HEK293 (cell line): ENCODE data around the gene PTX3.
A peak's percentile ranks its signal among the peaks of the same experiment; 100 is the strongest.

Source experiments
- CTCF ChIA-PET: fragments of 350-600 bp; formaldehyde crosslinking; extraction: SDS; loops from one replicate; lab custom pipeline; 2021; ENCODE audit warnings: antibody characterized with exemption; lab: Yijun Ruan, JAX
- POLR2A ChIA-PET: fragments of 300-600 bp; formaldehyde crosslinking; extraction: SDS; loops from one replicate; lab custom pipeline; 2020; ENCODE audit warnings: antibody characterized with exemption, inconsistent platforms; lab: Yijun Ruan, JAX
- H3K27ac ChIP-seq: fragments of 200-500 bp; sonication (Bioruptor generic); 2 replicates; pipeline ENCODE4 v1.5.1; 2014; ENCODE audit warnings: low read depth, low read length, control low read depth, inconsistent platforms; ENCODE audit errors: extremely low read depth
- H3K36me3 ChIP-seq, 2 experiments: fragments of 200-500 bp in 1 of 2; sonication (Bioruptor generic) in 1 of 2; 1 replicate in 1 of 2; 2 replicates in 1 of 2; pipeline ENCODE4 v1.5.1; 2014 to 2017; ENCODE audit warnings: inconsistent platforms in 2 of 2, low read length in 2 of 2; ENCODE audit not compliant: control insufficient read depth in 2 of 2, insufficient read depth in 1 of 2
- H3K4me1 ChIP-seq: fragments of 200-500 bp; sonication (Bioruptor generic); 2 replicates; pipeline ENCODE4 v1.5.1; 2014; ENCODE audit warnings: mild to moderate bottlenecking, low read length, inconsistent platforms; ENCODE audit not compliant: control insufficient read depth, insufficient read depth
- H3K4me3 ChIP-seq: 2 replicates; pipeline ENCODE4 v1.5.1; 2011; ENCODE audit warnings: low read depth, mild to moderate bottlenecking, control low read depth, low read length, moderate library complexity
- H3K9me3 ChIP-seq: fragments of 200-500 bp; sonication (Bioruptor generic); 2 replicates; pipeline ENCODE4 v1.5.1; 2014; ENCODE audit warnings: low read depth, low read length, inconsistent platforms; ENCODE audit not compliant: control insufficient read depth, insufficient read depth
- HOXA7 ChIP-seq: sonication (generic); formaldehyde crosslinking; IDR thresholded peaks from 2 replicates; pipeline ENCODE4 v1.8.1; 2022; ENCODE audit warnings: missing genetic modification reagents, borderline replicate concordance
- SCRT2 ChIP-seq: fragments of 450-650 bp; formaldehyde crosslinking; IDR thresholded peaks from 2 replicates; pipeline ENCODE4 v1.5.1; 2016; ENCODE audit warnings: missing biosample characterization, missing genetic modification characterization
- ZNF211 ChIP-seq: fragments of 450-650 bp; formaldehyde crosslinking; IDR thresholded peaks from 2 replicates; pipeline ENCODE4 v1.5.1; 2016; ENCODE audit warnings: low read depth, missing biosample characterization, missing genetic modification characterization
- ZNF354C ChIP-seq: fragments of 450-650 bp; formaldehyde crosslinking; IDR thresholded peaks from 2 replicates; pipeline ENCODE4 v1.5.1; 2016; ENCODE audit warnings: missing biosample characterization, missing genetic modification characterization, low read depth, borderline replicate concordance
- ZNF529 ChIP-seq: fragments of 450-650 bp; formaldehyde crosslinking; IDR thresholded peaks from 2 replicates; pipeline ENCODE4 v1.5.1; 2017; ENCODE audit warnings: missing genetic modification characterization, missing biosample characterization; ENCODE audit not compliant: insufficient replicate concordance
- ZNF600 ChIP-seq: fragments of 450-650 bp; formaldehyde crosslinking; IDR thresholded peaks from 2 replicates; pipeline ENCODE4 v1.5.1; 2016; ENCODE audit warnings: missing biosample characterization, missing genetic modification characterization
- ZNF624 ChIP-seq: fragments of 450-650 bp; formaldehyde crosslinking; IDR thresholded peaks from 2 replicates; pipeline ENCODE4 v1.5.1; 2017; ENCODE audit warnings: missing biosample characterization, missing genetic modification characterization
- ZNF792 ChIP-seq: fragments of 450-650 bp; formaldehyde crosslinking; IDR thresholded peaks from 2 replicates; pipeline ENCODE4 v1.5.1; 2016; ENCODE audit warnings: missing biosample characterization, missing genetic modification characterization
- TF ChIP-seq, protein P1 (sequence below): fragments of 450-650 bp; formaldehyde crosslinking; IDR thresholded peaks from 2 replicates; pipeline ENCODE4 v1.5.1; 2016; ENCODE audit warnings: missing biosample characterization, missing genetic modification characterization
- TF ChIP-seq, protein P2 (sequence below): fragments of 450-650 bp; formaldehyde crosslinking; IDR thresholded peaks from 2 replicates; pipeline ENCODE4 v1.5.1; 2016; ENCODE audit warnings: missing biosample characterization, missing genetic modification characterization
- TF ChIP-seq, protein P3 (sequence below): fragments of 450-650 bp; formaldehyde crosslinking; IDR thresholded peaks from 2 replicates; pipeline ENCODE4 v1.5.1; 2016; ENCODE audit warnings: missing biosample characterization, missing genetic modification characterization
- TF ChIP-seq, protein P4 (sequence below): fragments of 450-650 bp; formaldehyde crosslinking; IDR thresholded peaks from 2 replicates; pipeline ENCODE4 v1.5.1; 2016; ENCODE audit warnings: missing biosample characterization, missing genetic modification characterization
- TF ChIP-seq, protein P5 (sequence below): fragments of 450-650 bp; formaldehyde crosslinking; IDR thresholded peaks from 2 replicates; pipeline ENCODE4 v1.5.1; 2016; ENCODE audit warnings: missing biosample characterization, missing genetic modification characterization
- TF ChIP-seq, protein P6 (sequence below): fragments of 450-650 bp; formaldehyde crosslinking; IDR thresholded peaks from 2 replicates; pipeline ENCODE4 v1.5.1; 2016; ENCODE audit warnings: missing biosample characterization, missing genetic modification characterization
- TF ChIP-seq, protein P7 (sequence below): fragments of 450-650 bp; IDR thresholded peaks from 2 replicates; pipeline ENCODE4 v1.5.1; 2018; ENCODE audit warnings: missing biosample characterization, missing genetic modification characterization
- TF ChIP-seq, protein P8 (sequence below): fragments of 450-650 bp; formaldehyde crosslinking; IDR thresholded peaks from 2 replicates; pipeline ENCODE4 v1.5.1; 2016; ENCODE audit warnings: missing biosample characterization, missing genetic modification characterization, borderline replicate concordance
- TF ChIP-seq, protein P9 (sequence below): fragments of 450-650 bp; formaldehyde crosslinking; IDR thresholded peaks from 2 replicates; pipeline ENCODE4 v1.5.1; 2017; ENCODE audit warnings: missing biosample characterization, missing genetic modification characterization

The PTX3 gene

DNA sequence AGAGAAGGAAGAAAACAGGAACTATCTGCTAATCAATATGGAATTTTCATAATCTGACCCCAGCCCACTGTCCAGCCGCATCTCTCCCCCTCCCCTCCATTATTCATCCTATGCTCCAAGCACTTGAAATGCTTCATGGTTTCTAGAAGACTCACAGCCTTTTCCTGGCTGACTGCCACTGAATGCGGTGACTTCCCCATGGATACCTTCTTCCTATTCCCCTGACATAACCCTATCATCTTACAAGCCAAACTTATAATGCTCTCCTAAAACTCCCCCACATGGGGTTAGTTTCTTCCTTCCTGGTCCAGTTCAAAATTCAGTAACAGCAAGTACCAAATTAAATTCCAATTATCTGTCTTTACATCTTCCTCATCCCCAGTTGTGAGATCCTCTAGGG lies 31.2 kb upstream of the PTX3 start:
- TF ChIP-seq, protein P1, sequence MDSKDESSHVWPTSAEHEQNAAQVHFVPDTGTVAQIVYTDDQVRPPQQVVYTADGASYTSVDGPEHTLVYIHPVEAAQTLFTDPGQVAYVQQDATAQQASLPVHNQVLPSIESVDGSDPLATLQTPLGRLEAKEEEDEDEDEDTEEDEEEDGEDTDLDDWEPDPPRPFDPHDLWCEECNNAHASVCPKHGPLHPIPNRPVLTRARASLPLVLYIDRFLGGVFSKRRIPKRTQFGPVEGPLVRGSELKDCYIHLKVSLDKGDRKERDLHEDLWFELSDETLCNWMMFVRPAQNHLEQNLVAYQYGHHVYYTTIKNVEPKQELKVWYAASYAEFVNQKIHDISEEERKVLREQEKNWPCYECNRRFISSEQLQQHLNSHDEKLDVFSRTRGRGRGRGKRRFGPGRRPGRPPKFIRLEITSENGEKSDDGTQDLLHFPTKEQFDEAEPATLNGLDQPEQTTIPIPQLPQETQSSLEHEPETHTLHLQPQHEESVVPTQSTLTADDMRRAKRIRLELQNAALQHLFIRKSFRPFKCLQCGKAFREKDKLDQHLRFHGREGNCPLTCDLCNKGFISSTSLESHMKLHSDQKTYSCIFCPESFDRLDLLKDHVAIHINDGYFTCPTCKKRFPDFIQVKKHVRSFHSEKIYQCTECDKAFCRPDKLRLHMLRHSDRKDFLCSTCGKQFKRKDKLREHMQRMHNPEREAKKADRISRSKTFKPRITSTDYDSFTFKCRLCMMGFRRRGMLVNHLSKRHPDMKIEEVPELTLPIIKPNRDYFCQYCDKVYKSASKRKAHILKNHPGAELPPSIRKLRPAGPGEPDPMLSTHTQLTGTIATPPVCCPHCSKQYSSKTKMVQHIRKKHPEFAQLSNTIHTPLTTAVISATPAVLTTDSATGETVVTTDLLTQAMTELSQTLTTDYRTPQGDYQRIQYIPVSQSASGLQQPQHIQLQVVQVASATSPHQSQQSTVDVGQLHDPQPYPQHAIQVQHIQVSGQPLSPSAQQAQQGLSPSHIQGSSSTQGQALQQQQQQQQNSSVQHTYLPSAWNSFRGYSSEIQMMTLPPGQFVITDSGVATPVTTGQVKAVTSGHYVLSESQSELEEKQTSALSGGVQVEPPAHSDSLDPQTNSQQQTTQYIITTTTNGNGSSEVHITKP: peak; percentile 56; the same call in 1 of the 2 replicates
- TF ChIP-seq, protein P2, sequence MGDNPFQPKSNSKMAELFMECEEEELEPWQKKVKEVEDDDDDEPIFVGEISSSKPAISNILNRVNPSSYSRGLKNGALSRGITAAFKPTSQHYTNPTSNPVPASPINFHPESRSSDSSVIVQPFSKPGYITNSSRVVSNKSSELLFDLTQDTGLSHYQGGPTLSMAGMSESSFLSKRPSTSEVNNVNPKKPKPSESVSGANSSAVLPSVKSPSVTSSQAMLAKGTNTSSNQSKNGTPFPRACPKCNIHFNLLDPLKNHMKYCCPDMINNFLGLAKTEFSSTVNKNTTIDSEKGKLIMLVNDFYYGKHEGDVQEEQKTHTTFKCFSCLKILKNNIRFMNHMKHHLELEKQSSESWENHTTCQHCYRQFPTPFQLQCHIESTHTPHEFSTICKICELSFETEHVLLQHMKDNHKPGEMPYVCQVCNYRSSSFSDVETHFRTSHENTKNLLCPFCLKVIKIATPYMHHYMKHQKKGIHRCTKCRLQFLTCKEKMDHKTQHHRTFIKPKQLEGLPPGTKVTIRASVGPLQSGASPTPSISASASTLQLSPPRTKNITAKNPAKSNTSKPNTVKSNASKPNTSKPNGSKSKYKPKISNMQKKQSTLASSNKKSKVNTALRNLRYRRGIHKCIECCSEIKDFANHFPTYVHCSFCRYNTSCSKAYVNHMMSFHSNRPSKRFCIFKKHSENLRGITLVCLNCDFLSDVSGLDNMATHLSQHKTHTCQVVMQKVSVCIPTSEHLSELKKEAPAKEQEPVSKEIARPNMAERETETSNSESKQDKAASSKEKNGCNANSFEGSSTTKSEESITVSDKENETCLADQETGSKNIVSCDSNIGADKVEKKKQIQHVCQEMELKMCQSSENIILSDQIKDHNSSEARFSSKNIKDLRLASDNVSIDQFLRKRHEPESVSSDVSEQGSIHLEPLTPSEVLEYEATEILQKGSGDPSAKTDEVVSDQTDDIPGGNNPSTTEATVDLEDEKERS (tag by site-specific recombination): no peak
- Histone ChIP-seq H3K4me3 (no peak overlapping the region), H3K9me3 (no peaks in the 10 kb centered on the region), H3K36me3 (no peaks in the 10 kb centered on the region), H3K27ac (no peak overlapping the region), H3K4me1 (no peaks in the 10 kb centered on the region)
- ChIA-PET CTCF (no interaction called here), POLR2A (no interaction called here)

DNA sequence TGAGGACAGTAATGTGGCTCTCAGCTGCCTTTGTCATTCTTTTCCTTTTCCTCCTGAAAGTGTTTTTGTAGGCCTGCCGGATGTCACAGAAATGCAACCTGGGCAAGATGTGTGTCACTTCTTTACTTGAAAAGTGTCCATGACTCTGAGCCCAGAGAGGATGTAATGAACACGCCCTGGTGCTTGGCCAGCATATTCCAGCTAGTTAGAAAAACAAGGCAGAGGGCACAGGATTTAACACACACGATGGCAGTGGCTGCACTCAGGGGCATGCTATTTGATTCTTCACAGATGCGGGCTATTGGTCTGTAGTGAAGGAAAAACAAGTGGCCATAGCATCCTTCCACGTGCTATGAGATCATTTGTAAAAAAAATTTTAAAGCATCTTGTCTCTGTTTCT lies 30.3 kb upstream of the PTX3 start:
- Histone ChIP-seq H3K4me3 (no peak overlapping the region), H3K36me3 (no peaks in the 10 kb centered on the region), H3K9me3 (no peaks in the 10 kb centered on the region), H3K27ac (no peak overlapping the region), H3K4me1 (no peaks in the 10 kb centered on the region)
- ChIA-PET CTCF (no interaction called here), POLR2A (no interaction called here)
- TF ChIP-seq, protein P3, sequence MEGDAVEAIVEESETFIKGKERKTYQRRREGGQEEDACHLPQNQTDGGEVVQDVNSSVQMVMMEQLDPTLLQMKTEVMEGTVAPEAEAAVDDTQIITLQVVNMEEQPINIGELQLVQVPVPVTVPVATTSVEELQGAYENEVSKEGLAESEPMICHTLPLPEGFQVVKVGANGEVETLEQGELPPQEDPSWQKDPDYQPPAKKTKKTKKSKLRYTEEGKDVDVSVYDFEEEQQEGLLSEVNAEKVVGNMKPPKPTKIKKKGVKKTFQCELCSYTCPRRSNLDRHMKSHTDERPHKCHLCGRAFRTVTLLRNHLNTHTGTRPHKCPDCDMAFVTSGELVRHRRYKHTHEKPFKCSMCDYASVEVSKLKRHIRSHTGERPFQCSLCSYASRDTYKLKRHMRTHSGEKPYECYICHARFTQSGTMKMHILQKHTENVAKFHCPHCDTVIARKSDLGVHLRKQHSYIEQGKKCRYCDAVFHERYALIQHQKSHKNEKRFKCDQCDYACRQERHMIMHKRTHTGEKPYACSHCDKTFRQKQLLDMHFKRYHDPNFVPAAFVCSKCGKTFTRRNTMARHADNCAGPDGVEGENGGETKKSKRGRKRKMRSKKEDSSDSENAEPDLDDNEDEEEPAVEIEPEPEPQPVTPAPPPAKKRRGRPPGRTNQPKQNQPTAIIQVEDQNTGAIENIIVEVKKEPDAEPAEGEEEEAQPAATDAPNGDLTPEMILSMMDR (tag by site-specific recombination): no peak
- no peak for TF ChIP-seq ZNF792 (tag by site-specific recombination)
- TF ChIP-seq, protein P4, sequence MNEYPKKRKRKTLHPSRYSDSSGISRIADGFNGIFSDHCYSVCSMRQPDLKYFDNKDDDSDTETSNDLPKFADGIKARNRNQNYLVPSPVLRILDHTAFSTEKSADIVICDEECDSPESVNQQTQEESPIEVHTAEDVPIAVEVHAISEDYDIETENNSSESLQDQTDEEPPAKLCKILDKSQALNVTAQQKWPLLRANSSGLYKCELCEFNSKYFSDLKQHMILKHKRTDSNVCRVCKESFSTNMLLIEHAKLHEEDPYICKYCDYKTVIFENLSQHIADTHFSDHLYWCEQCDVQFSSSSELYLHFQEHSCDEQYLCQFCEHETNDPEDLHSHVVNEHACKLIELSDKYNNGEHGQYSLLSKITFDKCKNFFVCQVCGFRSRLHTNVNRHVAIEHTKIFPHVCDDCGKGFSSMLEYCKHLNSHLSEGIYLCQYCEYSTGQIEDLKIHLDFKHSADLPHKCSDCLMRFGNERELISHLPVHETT: no peak
- TF ChIP-seq, protein P5, sequence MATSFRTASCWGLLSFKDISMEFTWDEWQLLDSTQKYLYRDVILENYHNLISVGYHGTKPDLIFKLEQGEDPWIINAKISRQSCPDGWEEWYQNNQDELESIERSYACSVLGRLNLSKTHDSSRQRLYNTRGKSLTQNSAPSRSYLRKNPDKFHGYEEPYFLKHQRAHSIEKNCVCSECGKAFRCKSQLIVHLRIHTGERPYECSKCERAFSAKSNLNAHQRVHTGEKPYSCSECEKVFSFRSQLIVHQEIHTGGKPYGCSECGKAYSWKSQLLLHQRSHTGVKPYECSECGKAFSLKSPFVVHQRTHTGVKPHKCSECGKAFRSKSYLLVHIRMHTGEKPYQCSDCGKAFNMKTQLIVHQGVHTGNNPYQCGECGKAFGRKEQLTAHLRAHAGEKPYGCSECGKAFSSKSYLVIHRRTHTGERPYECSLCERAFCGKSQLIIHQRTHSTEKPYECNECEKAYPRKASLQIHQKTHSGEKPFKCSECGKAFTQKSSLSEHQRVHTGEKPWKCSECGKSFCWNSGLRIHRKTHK (tag by site-specific recombination): no peak
- no peak for TF ChIP-seq ZNF354C
- TF ChIP-seq, protein P6, sequence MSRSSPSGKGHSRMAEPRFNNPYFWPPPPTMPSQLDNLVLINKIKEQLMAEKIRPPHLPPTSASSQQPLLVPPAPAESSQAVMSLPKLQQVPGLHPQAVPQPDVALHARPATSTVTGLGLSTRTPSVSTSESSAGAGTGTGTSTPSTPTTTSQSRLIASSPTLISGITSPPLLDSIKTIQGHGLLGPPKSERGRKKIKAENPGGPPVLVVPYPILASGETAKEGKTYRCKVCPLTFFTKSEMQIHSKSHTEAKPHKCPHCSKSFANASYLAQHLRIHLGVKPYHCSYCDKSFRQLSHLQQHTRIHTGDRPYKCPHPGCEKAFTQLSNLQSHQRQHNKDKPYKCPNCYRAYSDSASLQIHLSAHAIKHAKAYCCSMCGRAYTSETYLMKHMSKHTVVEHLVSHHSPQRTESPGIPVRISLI (tag by site-specific recombination): no peak
- no peak for TF ChIP-seq SCRT2 (tag by site-specific recombination)
- TF ChIP-seq, protein P7, sequence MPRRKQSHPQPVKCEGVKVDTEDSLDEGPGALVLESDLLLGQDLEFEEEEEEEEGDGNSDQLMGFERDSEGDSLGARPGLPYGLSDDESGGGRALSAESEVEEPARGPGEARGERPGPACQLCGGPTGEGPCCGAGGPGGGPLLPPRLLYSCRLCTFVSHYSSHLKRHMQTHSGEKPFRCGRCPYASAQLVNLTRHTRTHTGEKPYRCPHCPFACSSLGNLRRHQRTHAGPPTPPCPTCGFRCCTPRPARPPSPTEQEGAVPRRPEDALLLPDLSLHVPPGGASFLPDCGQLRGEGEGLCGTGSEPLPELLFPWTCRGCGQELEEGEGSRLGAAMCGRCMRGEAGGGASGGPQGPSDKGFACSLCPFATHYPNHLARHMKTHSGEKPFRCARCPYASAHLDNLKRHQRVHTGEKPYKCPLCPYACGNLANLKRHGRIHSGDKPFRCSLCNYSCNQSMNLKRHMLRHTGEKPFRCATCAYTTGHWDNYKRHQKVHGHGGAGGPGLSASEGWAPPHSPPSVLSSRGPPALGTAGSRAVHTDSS (tag by site-specific recombination): no peak
- TF ChIP-seq, protein P8, sequence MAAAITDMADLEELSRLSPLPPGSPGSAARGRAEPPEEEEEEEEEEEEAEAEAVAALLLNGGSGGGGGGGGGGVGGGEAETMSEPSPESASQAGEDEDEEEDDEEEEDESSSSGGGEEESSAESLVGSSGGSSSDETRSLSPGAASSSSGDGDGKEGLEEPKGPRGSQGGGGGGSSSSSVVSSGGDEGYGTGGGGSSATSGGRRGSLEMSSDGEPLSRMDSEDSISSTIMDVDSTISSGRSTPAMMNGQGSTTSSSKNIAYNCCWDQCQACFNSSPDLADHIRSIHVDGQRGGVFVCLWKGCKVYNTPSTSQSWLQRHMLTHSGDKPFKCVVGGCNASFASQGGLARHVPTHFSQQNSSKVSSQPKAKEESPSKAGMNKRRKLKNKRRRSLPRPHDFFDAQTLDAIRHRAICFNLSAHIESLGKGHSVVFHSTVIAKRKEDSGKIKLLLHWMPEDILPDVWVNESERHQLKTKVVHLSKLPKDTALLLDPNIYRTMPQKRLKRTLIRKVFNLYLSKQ (tag by site-specific recombination): no peak
- no peak for TF ChIP-seq ZNF529 (tag by site-specific recombination)
- TF ChIP-seq HOXA7: no peak
- TF ChIP-seq, protein P9, sequence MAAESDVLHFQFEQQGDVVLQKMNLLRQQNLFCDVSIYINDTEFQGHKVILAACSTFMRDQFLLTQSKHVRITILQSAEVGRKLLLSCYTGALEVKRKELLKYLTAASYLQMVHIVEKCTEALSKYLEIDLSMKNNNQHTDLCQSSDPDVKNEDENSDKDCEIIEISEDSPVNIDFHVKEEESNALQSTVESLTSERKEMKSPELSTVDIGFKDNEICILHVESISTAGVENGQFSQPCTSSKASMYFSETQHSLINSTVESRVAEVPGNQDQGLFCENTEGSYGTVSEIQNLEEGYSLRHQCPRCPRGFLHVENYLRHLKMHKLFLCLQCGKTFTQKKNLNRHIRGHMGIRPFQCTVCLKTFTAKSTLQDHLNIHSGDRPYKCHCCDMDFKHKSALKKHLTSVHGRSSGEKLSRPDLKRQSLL (tag by site-specific recombination): no peak
- TF ChIP-seq ZNF624 (tag by site-specific recombination): no peak
- no peak for TF ChIP-seq ZNF600
- TF ChIP-seq ZNF211 (tag by site-specific recombination): no peak
